Neural cell (in vitro differentiated cells): ENCODE measurements around the gene IFNA13. TPM values are rescaled to one million over a fixed set of nuclear protein-coding genes. Genes with fewer than 3 reads are reported as not detected.
A peak's percentile ranks its signal among the peaks of the same experiment; 100 is the strongest.

Experiments
- H2AFZ ChIP-seq: fragments of 200-600, 300-800 bp; sonication (generic), shearing (Covaris generic); 2 replicates; pipeline ENCODE4 v1.6.0; 2014; ENCODE audit warnings: low read depth, mild to moderate bottlenecking, antibody characterized with exemption, low read length, moderate library complexity
- H3F3A ChIP-seq: fragments of 200-600 bp; shearing (Covaris generic); 2 replicates; pipeline ENCODE4 v1.6.1; 2016; ENCODE audit warnings: mild to moderate bottlenecking, moderate library complexity, mixed read lengths, antibody characterized with exemption, low read length; ENCODE audit not compliant: insufficient read depth, poor library complexity, severe bottlenecking
- H3K27ac ChIP-seq: fragments of 200-600, 300-800 bp; sonication (generic), shearing (Covaris generic); 2 replicates; pipeline ENCODE4 v1.5.1; 2014; ENCODE audit warnings: mild to moderate bottlenecking, low read length, moderate library complexity
- H3K27me3 ChIP-seq: fragments of 300-800, 200-600 bp; sonication (generic), shearing (Covaris generic); 2 replicates; pipeline ENCODE4 v1.6.0; 2014; ENCODE audit warnings: mild to moderate bottlenecking, low read depth, low read length, moderate library complexity; ENCODE audit not compliant: insufficient read depth
- H3K36me3 ChIP-seq: fragments of 300-800, 200-600 bp; sonication (generic), shearing (Covaris generic); 2 replicates; pipeline ENCODE4 v1.5.1; 2014; ENCODE audit warnings: mild to moderate bottlenecking, antibody characterized with exemption, low read length, moderate library complexity; ENCODE audit not compliant: insufficient read depth
- H3K4me2 ChIP-seq: fragments of 300-800, 200-600 bp; sonication (generic), shearing (Covaris generic); 2 replicates; pipeline ENCODE4 v1.6.0; 2014; ENCODE audit warnings: mild to moderate bottlenecking, low read length
- H3K4me3 ChIP-seq: fragments of 300-800, 200-600 bp; sonication (generic), shearing (Covaris generic); 2 replicates; pipeline ENCODE4 v1.5.1; 2014; ENCODE audit warnings: mild to moderate bottlenecking, low read length, moderate library complexity
- H3K79me2 ChIP-seq: fragments of 200-600 bp; shearing (Covaris generic); replicated peaks from 2 replicates; pipeline ENCODE4 v1.6.0; 2014; ENCODE audit warnings: mild to moderate bottlenecking, low read length, moderate library complexity; ENCODE audit not compliant: insufficient read depth
- H3K9ac ChIP-seq: fragments of 300-800, 200-600 bp; sonication (generic), shearing (Covaris generic); 2 replicates; pipeline ENCODE4 v1.6.1; 2016; ENCODE audit warnings: mild to moderate bottlenecking, low read length, mixed read lengths
- H3K9me2 ChIP-seq: fragments of 200-600 bp; shearing (Covaris generic); 2 replicates; pipeline ENCODE4 v1.6.1; 2016; ENCODE audit warnings: mild to moderate bottlenecking, low read length, mixed read lengths; ENCODE audit not compliant: insufficient read depth
- H3K9me3 ChIP-seq: fragments of 200-600, 300-800 bp; sonication (generic), shearing (Covaris generic); 2 replicates; pipeline ENCODE4 v1.6.1; 2016; ENCODE audit warnings: mild to moderate bottlenecking, mixed run types, low read length, moderate library complexity, mixed read lengths
- H4K20me1 ChIP-seq: fragments of 200-600 bp; shearing (Covaris generic); 2 replicates; pipeline ENCODE4 v1.6.1; 2016; ENCODE audit warnings: mild to moderate bottlenecking, mixed run types; ENCODE audit not compliant: insufficient read depth
- CTCF ChIP-seq: fragments of 450-650 bp; IDR thresholded peaks from 2 replicates; pipeline ENCODE4 v1.5.1; 2014; ENCODE audit warnings: antibody characterized with exemption, mild to moderate bottlenecking, moderate library complexity; ENCODE audit not compliant: poor library complexity, severe bottlenecking
- EP300 ChIP-seq: fragments of 450-650 bp; conservative IDR thresholded peaks from 2 replicates; pipeline ENCODE4 v1.6.1; 2014; ENCODE audit warnings: antibody characterized with exemption, mild to moderate bottlenecking, moderate library complexity; ENCODE audit not compliant: poor library complexity, severe bottlenecking
- EZH2 ChIP-seq: fragments of 200-600, 300-800 bp; shearing (Covaris generic), sonication (generic); IDR thresholded peaks from 2 replicates; pipeline ENCODE4 v1.6.1; 2014; ENCODE audit warnings: antibody characterized with exemption, low read length, borderline replicate concordance, mild to moderate bottlenecking; ENCODE audit not compliant: insufficient read depth, poor library complexity, severe bottlenecking
- MXI1 ChIP-seq: fragments of 450-650 bp; conservative IDR thresholded peaks from 2 replicates; pipeline ENCODE4 v1.6.1; 2014; ENCODE audit warnings: antibody characterized with exemption, mild to moderate bottlenecking; ENCODE audit not compliant: poor library complexity, severe bottlenecking
- POLR2AphosphoS5 ChIP-seq: IDR thresholded peaks from 2 replicates; pipeline ENCODE4 v1.6.1; 2012
- RAD21 ChIP-seq: fragments of 450-650 bp; conservative IDR thresholded peaks from 2 replicates; pipeline ENCODE4 v1.6.1; 2014; ENCODE audit warnings: antibody characterized with exemption, mild to moderate bottlenecking, moderate library complexity
- SMC3 ChIP-seq: fragments of 450-650 bp; conservative IDR thresholded peaks from 2 replicates; pipeline ENCODE4 v1.6.1; 2014; ENCODE audit warnings: antibody characterized with exemption, mild to moderate bottlenecking, moderate library complexity; ENCODE audit not compliant: poor library complexity
- TAF1 ChIP-seq: IDR thresholded peaks from 2 replicates; pipeline ENCODE4 v1.6.1; 2012; ENCODE audit warnings: low read depth
- polyA plus RNA-seq: library from polyadenylated mRNA; depleted of rRNA; stranded (reverse); fragments of >200 nt; gene quantifications from 2 replicates; pipeline ENCODE4 v1.2.3, GENCODE V29; 2014
- TF ChIP-seq, protein P1 (sequence below): IDR thresholded peaks from 2 replicates; pipeline ENCODE4 v1.6.1; 2012; ENCODE audit warnings: borderline replicate concordance

IFNA13 gene
- polyA plus RNA-seq, 1 donor from 2014 or later, result not detected

DNA sequence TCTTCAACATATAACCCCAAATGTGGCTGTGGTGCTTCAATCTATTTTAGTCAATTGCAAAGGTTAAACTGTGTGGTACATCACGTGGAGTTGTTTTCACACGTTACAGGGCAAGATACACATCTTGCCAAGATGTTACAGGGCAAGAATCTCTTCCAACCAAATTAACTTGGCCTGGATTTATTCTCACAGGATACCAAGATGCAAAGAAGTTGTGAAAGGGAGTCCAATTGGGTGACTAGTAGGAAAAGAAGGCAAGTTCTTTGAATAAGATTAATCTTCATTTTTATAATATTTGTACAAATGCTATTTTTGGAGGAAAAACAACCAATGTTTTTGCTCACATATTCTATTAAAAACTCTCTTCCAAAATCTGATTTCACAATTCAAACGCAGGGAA is 36.3 kb upstream of the IFNA13 start (continued):
- TF ChIP-seq, protein P1, sequence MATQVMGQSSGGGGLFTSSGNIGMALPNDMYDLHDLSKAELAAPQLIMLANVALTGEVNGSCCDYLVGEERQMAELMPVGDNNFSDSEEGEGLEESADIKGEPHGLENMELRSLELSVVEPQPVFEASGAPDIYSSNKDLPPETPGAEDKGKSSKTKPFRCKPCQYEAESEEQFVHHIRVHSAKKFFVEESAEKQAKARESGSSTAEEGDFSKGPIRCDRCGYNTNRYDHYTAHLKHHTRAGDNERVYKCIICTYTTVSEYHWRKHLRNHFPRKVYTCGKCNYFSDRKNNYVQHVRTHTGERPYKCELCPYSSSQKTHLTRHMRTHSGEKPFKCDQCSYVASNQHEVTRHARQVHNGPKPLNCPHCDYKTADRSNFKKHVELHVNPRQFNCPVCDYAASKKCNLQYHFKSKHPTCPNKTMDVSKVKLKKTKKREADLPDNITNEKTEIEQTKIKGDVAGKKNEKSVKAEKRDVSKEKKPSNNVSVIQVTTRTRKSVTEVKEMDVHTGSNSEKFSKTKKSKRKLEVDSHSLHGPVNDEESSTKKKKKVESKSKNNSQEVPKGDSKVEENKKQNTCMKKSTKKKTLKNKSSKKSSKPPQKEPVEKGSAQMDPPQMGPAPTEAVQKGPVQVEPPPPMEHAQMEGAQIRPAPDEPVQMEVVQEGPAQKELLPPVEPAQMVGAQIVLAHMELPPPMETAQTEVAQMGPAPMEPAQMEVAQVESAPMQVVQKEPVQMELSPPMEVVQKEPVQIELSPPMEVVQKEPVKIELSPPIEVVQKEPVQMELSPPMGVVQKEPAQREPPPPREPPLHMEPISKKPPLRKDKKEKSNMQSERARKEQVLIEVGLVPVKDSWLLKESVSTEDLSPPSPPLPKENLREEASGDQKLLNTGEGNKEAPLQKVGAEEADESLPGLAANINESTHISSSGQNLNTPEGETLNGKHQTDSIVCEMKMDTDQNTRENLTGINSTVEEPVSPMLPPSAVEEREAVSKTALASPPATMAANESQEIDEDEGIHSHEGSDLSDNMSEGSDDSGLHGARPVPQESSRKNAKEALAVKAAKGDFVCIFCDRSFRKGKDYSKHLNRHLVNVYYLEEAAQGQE, result no peak

DNA sequence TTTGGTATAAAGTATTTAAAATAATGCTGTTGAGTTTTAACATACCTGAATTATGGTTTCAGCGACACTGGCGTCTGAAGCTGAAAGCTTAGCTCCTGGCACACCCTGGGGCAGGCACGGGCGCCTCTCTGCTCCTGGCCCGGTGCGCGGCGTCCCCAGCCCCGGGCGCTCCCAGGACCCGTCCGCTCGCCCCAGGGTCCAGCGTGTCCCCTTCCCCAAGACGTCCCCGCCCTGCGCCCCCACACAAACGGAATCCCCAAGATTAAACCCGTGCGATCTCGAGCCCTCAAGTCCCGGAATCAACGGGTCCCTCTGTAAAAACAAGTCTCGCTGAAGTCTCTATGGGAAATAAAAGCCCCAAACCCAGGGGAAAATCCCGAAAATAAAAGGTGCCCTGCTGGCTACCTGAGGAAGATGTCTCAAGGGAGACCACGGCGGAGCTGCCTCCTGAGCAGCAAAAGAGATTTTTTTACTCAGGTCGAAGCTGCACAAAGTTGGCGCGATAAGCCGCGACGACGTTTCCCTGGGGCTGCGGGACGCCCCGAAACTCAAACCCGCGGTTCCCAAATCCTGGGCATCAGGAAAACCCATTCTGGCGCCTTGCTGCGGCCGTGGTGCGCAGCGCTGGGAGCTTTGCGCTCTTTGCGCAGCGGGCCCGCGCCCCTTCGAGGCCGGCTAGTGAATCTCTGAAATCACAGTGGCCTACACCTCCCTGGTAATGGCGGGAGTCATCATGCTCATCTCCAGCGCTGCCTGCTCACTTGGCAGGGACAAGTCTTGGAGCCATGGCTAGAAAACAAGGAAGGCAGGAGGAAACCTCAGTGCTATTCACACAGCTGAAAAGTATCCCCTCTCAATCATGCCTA is 34.8 kb upstream of the IFNA13 start:
- Histone ChIP-seq H3K4me3 (peak overlapping the region; percentile 61), H3K27me3 (peaks cover 24% of the 10 kb centered on the region), H3K9ac (no peak overlapping the region), H3K4me2 (no peak overlapping the region), H3K36me3 (no peaks in the 10 kb centered on the region), H3K79me2 (no peaks in the 10 kb centered on the region), H2AFZ (no peak overlapping the region), H3F3A (no peaks in the 10 kb centered on the region), H3K9me2 (no peaks in the 10 kb centered on the region), H4K20me1 (no peaks in the 10 kb centered on the region), H3K9me3 (no peaks in the 10 kb centered on the region), H3K27ac (no peak overlapping the region)
- TF ChIP-seq CTCF (peak; percentile 21), EZH2 (no peak)

DNA sequence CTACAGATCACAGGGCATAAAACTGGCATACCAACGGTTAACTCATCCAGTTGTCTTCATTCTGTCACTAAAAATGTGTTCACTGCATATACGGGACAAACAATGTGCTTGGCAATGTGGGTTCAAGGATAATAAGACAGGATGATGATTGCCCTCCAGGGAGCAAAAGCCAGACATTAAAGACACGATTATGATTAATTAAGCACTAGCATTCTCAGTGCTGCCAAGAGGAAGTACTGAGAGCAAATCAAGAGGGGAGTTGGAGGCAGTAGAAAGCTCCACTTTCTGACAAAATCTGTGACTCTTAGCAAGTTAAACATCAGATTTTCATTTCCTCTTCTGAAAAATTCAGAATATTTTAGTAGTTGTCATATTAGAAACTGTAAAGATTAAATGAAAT is 32.1 kb upstream of the IFNA13 start:
- H3F3A ChIP-seq, result no peaks in the 10 kb centered on the region
- no peak overlapping the region for H2AFZ ChIP-seq
- TF ChIP-seq EP300 (no peak), TAF1 (no peak), POLR2AphosphoS5 (no peak), CTCF (no peak), SMC3 (no peak), MXI1 (no peak), EZH2 (no peak), RAD21 (no peak)
- TF ChIP-seq, protein P1, result no peak
- H3K4me3 ChIP-seq, result no peak overlapping the region
- H3K27me3 ChIP-seq, result peaks cover 29% of the 10 kb centered on the region
- H4K20me1 ChIP-seq, result no peaks in the 10 kb centered on the region
- H3K9me3 ChIP-seq, result no peaks in the 10 kb centered on the region
- no peak overlapping the region for H3K27ac ChIP-seq
- H3K9me2 ChIP-seq, result no peaks in the 10 kb centered on the region
- H3K36me3 ChIP-seq, result no peaks in the 10 kb centered on the region
- no peaks in the 10 kb centered on the region for H3K79me2 ChIP-seq
- no peak overlapping the region for H3K4me2 ChIP-seq
- H3K9ac ChIP-seq, result no peak overlapping the region
